HG03095 (cell line): ENCODE results near the gene SORT1.
"Not testable (repeated sequence)": the region's sequence is repeated elsewhere in the genome, so short reads cannot be mapped to it uniquely, and the experiment has no call there.

Experiments
- ATAC-seq: cut with Tn5 transposase; IDR thresholded peaks from one replicate; pipeline ENCODE4 v1.9.1; 2021; ENCODE audit warnings: moderate library complexity; ENCODE audit not compliant: unreplicated experiment

The SORT1 gene

GRCh38 chr1:109350182-109350581 is 47.5 kb downstream of the SORT1 start:
- ATAC-seq, result no peak

- ATAC-seq, result no peak
Measured at GRCh38 chr1:109347511-109347910, 50.2 kb downstream of the SORT1 start.

GRCh38 chr1:109341944-109342930 is 55.5 kb downstream of the SORT1 start:
- ATAC-seq, result no peak

GRCh38 chr1:109338608-109339007 is 59.1 kb downstream of the SORT1 start:
- ATAC-seq, result no peak

- no peak for ATAC-seq
Measured at GRCh38 chr1:109338091-109338490, 59.6 kb downstream of the SORT1 start.

GRCh38 chr1:109335091-109335490 is 62.6 kb downstream of the SORT1 start:
- no peak for ATAC-seq

GRCh38 chr1:109331113-109331512 is 66.6 kb downstream of the SORT1 start:
- ATAC-seq, result no peak

- no peak for ATAC-seq
Measured at GRCh38 chr1:109327285-109327684, 70.4 kb downstream of the SORT1 start.

- ATAC-seq, result no peak
Measured at GRCh38 chr1:109322974-109323373, 74.7 kb downstream of the SORT1 start.

GRCh38 chr1:109319114-109319513 is 78.6 kb downstream of the SORT1 start:
- ATAC-seq, result no peak

GRCh38 chr1:109316506-109316905 is 81.2 kb downstream of the SORT1 start:
- ATAC-seq, result no peak

- ATAC-seq, result no peak
Measured at GRCh38 chr1:109315288-109315687, 82.4 kb downstream of the SORT1 start.

GRCh38 chr1:109314795-109315194 is 82.9 kb downstream of the SORT1 start:
- no peak for ATAC-seq

- no peak for ATAC-seq
Measured at GRCh38 chr1:109312978-109313775, 84.5 kb downstream of the SORT1 start.

GRCh38 chr1:109312246-109312645 is 85.5 kb downstream of the SORT1 start:
- ATAC-seq, result no peak

- ATAC-seq, result no peak
Measured at GRCh38 chr1:109309347-109309746, 88.4 kb downstream of the SORT1 start.

GRCh38 chr1:109307274-109308021 is 90.3 kb downstream of the SORT1 start:
- ATAC-seq, result no peak

GRCh38 chr1:109306832-109307273 is 90.9 kb downstream of the SORT1 start, which contains the start of gene MYBPHL:
Gene MYBPHL, minus strand, starts transcription at chr1:109307011. Its CDS starts 20 bp downstream, at chr1:109306991.
- ATAC-seq, result no peak

GRCh38 chr1:109305991-109306390 is 91.7 kb downstream of the SORT1 start:
- ATAC-seq, result not testable (repeated sequence)

- ATAC-seq, result no peak
Measured at GRCh38 chr1:109304226-109304920, 93.3 kb downstream of the SORT1 start.
